ENCODE results near the gene MCTP1.
"Not testable (repeated sequence)": the region's sequence is repeated elsewhere in the genome, so short reads cannot be mapped to it uniquely, and the experiment has no call there.

The MCTP1 gene

GRCh38 chr5:95177456-95177855, 107.4 kb downstream of the MCTP1 start:
- DNase-seq = no peak

GRCh38 chr5:95175106-95175505, 109.8 kb downstream of the MCTP1 start:
- DNase-seq = no peak

GRCh38 chr5:95172659-95173058, 112.2 kb downstream of the MCTP1 start:
- no peak for DNase-seq

GRCh38 chr5:95164861-95165260, 120.0 kb downstream of the MCTP1 start:
- DNase-seq = no peak

- DNase-seq = no peak
Observed at GRCh38 chr5:95163079-95163478, 121.8 kb downstream of the MCTP1 start.

GRCh38 chr5:95162231-95162992, 122.5 kb downstream of the MCTP1 start:
- DNase-seq = no peak

- DNase-seq = no peak
Observed at GRCh38 chr5:95159603-95160002, 125.3 kb downstream of the MCTP1 start.

GRCh38 chr5:95155888-95156287, 129.0 kb downstream of the MCTP1 start:
- DNase-seq = no peak

GRCh38 chr5:95153511-95153910, 131.4 kb downstream of the MCTP1 start:
- DNase-seq = no peak

- DNase-seq = no peak
Observed at GRCh38 chr5:95152535-95152934, 132.4 kb downstream of the MCTP1 start.

GRCh38 chr5:95152131-95152530, 132.8 kb downstream of the MCTP1 start:
- no peak for DNase-seq

GRCh38 chr5:95151694-95152093, 133.2 kb downstream of the MCTP1 start:
- no peak for DNase-seq

GRCh38 chr5:95149387-95149786, 135.5 kb downstream of the MCTP1 start:
- no peak for DNase-seq

- DNase-seq = no peak
Observed at GRCh38 chr5:95148453-95148852, 136.4 kb downstream of the MCTP1 start.

GRCh38 chr5:95143858-95144257, 141.0 kb downstream of the MCTP1 start:
- not testable (repeated sequence) for DNase-seq

- no peak for DNase-seq
Observed at GRCh38 chr5:95142145-95142544, 142.7 kb downstream of the MCTP1 start.

GRCh38 chr5:95141141-95141540, 143.8 kb downstream of the MCTP1 start:
- DNase-seq = no peak

GRCh38 chr5:95134326-95134725, 150.6 kb downstream of the MCTP1 start:
- DNase-seq = no peak

- DNase-seq = no peak
Observed at GRCh38 chr5:95132096-95132495, 152.8 kb downstream of the MCTP1 start.

- no peak for DNase-seq
Observed at GRCh38 chr5:95130941-95131340, 154.0 kb downstream of the MCTP1 start.

- DNase-seq = no peak
Observed at GRCh38 chr5:95124731-95125130, 160.2 kb downstream of the MCTP1 start.

GRCh38 chr5:95124101-95124500, 160.8 kb downstream of the MCTP1 start:
- DNase-seq = no peak

GRCh38 chr5:95114902-95115301, 170.0 kb downstream of the MCTP1 start:
- no peak for DNase-seq

- no peak for DNase-seq
Observed at GRCh38 chr5:95114305-95114704, 170.6 kb downstream of the MCTP1 start.

GRCh38 chr5:95113489-95113888, 171.4 kb downstream of the MCTP1 start:
- DNase-seq = no peak
